SK-N-MC (cell line): ENCODE measurements around the gene MAP7D3.
"Not testable (repeated sequence)": the region's sequence is repeated elsewhere in the genome, so short reads cannot be mapped to it uniquely, and the experiment has no call there.

Source experiments
- DNase-seq: peaks from one replicate; pipeline ENCODE4 v3.0.0-alpha.2; 2011; ENCODE audit warnings: low read depth, low spot score
- H3K27ac ChIP-seq: fragments of 200-600 bp; sonication (generic); 2 replicates; pipeline ENCODE4 v1.5.1; 2016; ENCODE audit warnings: mixed run types
- H3K36me3 ChIP-seq: fragments of 200-600 bp; sonication (generic); 2 replicates; pipeline ENCODE4 v1.6.1; 2017; ENCODE audit warnings: antibody characterized with exemption, low read length, mixed read lengths; ENCODE audit not compliant: insufficient read depth
- H3K4me3 ChIP-seq: fragments of 200-600 bp; sonication (generic); 2 replicates; pipeline ENCODE4 v1.5.1; 2016
- H3K9ac ChIP-seq: fragments of 200-600 bp; sonication (generic); 2 replicates; pipeline ENCODE4 v1.8.0; 2017; ENCODE audit warnings: mixed run types, mixed read lengths; ENCODE audit not compliant: insufficient read length
- H3K9me3 ChIP-seq: fragments of 200-600 bp; sonication (generic); 2 replicates; pipeline ENCODE4 v1.6.1; 2017; ENCODE audit warnings: low read depth, mild to moderate bottlenecking, antibody characterized with exemption, low read length, moderate library complexity, mixed read lengths
- EZH2 ChIP-seq: fragments of 200-600 bp; sonication (generic); IDR thresholded peaks from one replicate; pipeline ENCODE4 v1.6.1; 2017; ENCODE audit warnings: antibody characterized with exemption
- FOXP2 ChIP-seq: optimal IDR thresholded peaks from 2 replicates; pipeline ENCODE3; 2011; ENCODE audit warnings: mild to moderate bottlenecking, moderate library complexity; ENCODE audit not compliant: insufficient read depth; ENCODE audit errors: extremely low read length, control extremely low read depth
- POLR2AphosphoS5 ChIP-seq: IDR thresholded peaks from 2 replicates; pipeline ENCODE4 v1.6.1; 2012; ENCODE audit warnings: mild to moderate bottlenecking, low read depth, low read length, borderline replicate concordance

Gene MAP7D3

DNA sequence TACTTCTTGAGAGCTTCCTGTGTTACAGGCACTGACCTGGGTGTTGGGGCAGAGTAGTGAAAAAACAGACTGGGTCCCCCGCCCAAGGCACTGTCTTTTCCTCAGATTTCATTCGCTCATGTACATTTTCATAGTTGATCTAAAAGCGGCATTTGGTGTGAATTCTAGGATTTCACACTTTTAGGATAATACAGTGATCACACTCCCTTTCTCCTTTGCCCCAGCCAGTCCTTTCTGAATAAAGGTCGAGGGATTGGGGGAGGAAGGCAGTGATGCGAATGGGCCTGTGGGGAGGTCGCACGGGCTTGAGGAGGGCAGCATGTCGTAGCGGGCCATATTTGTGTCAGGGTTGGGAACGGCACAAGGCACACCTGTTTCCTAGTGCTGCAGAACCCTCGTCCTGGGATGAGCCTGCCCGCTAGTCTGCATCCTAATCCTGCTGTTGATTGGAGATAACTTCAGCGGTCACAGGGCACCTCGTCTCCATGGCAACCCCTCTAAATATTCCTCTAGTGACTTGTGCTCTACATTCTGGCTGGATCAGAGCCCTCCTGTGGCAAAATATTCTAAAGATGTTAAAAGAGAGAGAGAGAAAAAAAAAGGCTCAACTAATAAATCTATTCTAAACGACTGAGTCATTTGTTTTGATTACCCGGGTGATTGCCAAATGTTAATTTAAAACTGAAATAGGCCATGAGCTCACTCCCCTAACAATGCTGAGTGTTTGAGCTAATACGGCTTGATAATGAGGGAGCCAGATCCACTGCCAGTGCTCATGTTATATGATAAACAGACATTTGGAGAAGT, 82.1 kb downstream of the MAP7D3 start:
- H3K27ac ChIP-seq = no peak overlapping the region
- no peak overlapping the region for H3K9ac ChIP-seq
- DNase-seq = no peak

GRCh38 chrX:136167989-136168388, 83.2 kb downstream of the MAP7D3 start:
- H3K9me3 ChIP-seq, DNase-seq, H3K4me3 ChIP-seq, H3K27ac ChIP-seq, H3K9ac ChIP-seq, H3K36me3 ChIP-seq: not testable (repeated sequence)

More for the DNA sequence above, 82.1 kb downstream of the MAP7D3 start:
- Histone ChIP-seq H3K36me3 (no peaks in the 10 kb centered on the region), H3K9me3 (no peaks in the 10 kb centered on the region), H3K4me3 (no peak overlapping the region)
- TF ChIP-seq POLR2AphosphoS5 (no peak), FOXP2 (no peak), EZH2 (no peak)

GRCh38 chrX:136166221-136166855, 84.9 kb downstream of the MAP7D3 start:
- Histone ChIP-seq H3K4me3 (no peak overlapping the region), H3K9ac (no peak overlapping the region), H3K27ac (no peak overlapping the region), H3K36me3 (no peaks in the 10 kb centered on the region), H3K9me3 (no peaks in the 10 kb centered on the region)
- no peak for DNase-seq
- no peak for TF ChIP-seq FOXP2
- no peak for TF ChIP-seq POLR2AphosphoS5
- no peak for TF ChIP-seq EZH2

DNA sequence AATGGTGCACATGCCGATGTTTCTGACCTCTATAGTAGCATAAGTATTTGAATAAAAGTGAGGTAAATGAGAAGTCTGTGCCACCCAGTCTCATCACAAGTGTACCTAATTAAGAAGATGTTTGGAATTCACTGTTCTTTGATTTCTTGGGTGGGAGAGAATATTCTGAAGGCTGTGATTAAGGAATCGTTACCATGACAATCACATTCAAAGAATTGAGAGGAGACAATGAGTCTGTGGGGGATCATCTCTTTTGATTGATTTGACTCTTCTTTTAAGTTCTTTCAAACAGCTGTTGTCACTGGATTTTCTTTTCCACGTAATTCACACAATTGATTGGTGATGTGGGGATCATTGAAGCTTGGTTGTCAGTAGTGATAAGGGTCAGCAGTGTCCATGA, 85.8 kb downstream of the MAP7D3 start:
- no peaks in the 10 kb centered on the region for H3K36me3 ChIP-seq
- no peak for DNase-seq

GRCh38 chrX:136163689-136164088, 87.5 kb downstream of the MAP7D3 start:
- TF ChIP-seq EZH2 = no peak
- no peak for TF ChIP-seq POLR2AphosphoS5
- TF ChIP-seq FOXP2 = no peak
- no peak overlapping the region for H3K27ac ChIP-seq
- H3K4me3 ChIP-seq = no peak overlapping the region
- H3K36me3 ChIP-seq = no peaks in the 10 kb centered on the region
- H3K9me3 ChIP-seq = no peaks in the 10 kb centered on the region
- H3K9ac ChIP-seq = no peak overlapping the region
- no peak for DNase-seq

More for the DNA sequence above, 85.8 kb downstream of the MAP7D3 start:
- no peaks in the 10 kb centered on the region for H3K9me3 ChIP-seq
- no peak overlapping the region for H3K9ac ChIP-seq
- no peak for TF ChIP-seq POLR2AphosphoS5
- no peak for TF ChIP-seq FOXP2
- no peak for TF ChIP-seq EZH2
- H3K4me3 ChIP-seq = no peak overlapping the region
- H3K27ac ChIP-seq = no peak overlapping the region
